ENCODE results near the gene TMC3. TPM values are rescaled to one million over a fixed set of nuclear protein-coding genes. Genes with fewer than 3 reads are reported as not detected.

Gene TMC3
- total and polyA plus RNA-seq, 10 donors: not detected

- Histone ChIP-seq H3K4me3 (no peak overlapping the region), H3K9me3 (no peaks in the 10 kb centered on the region), H3K36me3 (peaks cover 7 to 96% (median 66%) of the 10 kb centered on the region in 6 donors), H3K27me3 (replicated peaks in 1 of 7) (no peaks in the 10 kb centered on the region), H3K4me1 (peaks cover 34 to 99% (median 59%) of the 10 kb centered on the region in 6 donors), H3K27ac (peak overlapping the region in 6 of 8 donors; percentile 2 to 98 (median 81))
- no peak for DNase-seq
- TF ChIP-seq POLR2AphosphoS5 (IDR thresholded peaks at IDR 0.05) (peak in 1 of 3 donors; percentile 81), POLR2A (IDR thresholded peaks at IDR 0.05) (no peak)
- TF ChIP-seq, protein P1, sequence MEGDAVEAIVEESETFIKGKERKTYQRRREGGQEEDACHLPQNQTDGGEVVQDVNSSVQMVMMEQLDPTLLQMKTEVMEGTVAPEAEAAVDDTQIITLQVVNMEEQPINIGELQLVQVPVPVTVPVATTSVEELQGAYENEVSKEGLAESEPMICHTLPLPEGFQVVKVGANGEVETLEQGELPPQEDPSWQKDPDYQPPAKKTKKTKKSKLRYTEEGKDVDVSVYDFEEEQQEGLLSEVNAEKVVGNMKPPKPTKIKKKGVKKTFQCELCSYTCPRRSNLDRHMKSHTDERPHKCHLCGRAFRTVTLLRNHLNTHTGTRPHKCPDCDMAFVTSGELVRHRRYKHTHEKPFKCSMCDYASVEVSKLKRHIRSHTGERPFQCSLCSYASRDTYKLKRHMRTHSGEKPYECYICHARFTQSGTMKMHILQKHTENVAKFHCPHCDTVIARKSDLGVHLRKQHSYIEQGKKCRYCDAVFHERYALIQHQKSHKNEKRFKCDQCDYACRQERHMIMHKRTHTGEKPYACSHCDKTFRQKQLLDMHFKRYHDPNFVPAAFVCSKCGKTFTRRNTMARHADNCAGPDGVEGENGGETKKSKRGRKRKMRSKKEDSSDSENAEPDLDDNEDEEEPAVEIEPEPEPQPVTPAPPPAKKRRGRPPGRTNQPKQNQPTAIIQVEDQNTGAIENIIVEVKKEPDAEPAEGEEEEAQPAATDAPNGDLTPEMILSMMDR (IDR thresholded peaks at IDR 0.05 in 8 of 11, conservative IDR thresholded peaks at IDR 0.05 in 3 of 11): no peak
- WGBS, 5 donors: 89 to 98% (median 94%) methylated on average over 8 of the region's 8 CpGs
- intact Hi-C loops (cut with DNase I; ENCODE audit: low total_unique reads): no loop called here
Measured at GRCh38 chr15:81309647-81310450, 64.2 kb downstream of the TMC3 start.

- intact Hi-C loops (cut with DNase I; ENCODE audit: low total_unique reads): no loop called here
- H3K4me1 ChIP-seq: peaks cover 44 to 99% (median 67%) of the 10 kb centered on the region in 6 donors
- no peak overlapping the region for H3K4me3 ChIP-seq
- no peaks in the 10 kb centered on the region for H3K27me3 ChIP-seq (replicated peaks in 1 of 7)
- WGBS, 5 donors: 88 to 98% (median 93%) methylated on average over 2 of the region's 2 CpGs
- TF ChIP-seq POLR2AphosphoS5 (IDR thresholded peaks at IDR 0.05) (peak in 2 of 3 donors; percentile 3 to 44), POLR2A (IDR thresholded peaks at IDR 0.05) (no peak)
- TF ChIP-seq, protein P1 (IDR thresholded peaks at IDR 0.05 in 8 of 11, conservative IDR thresholded peaks at IDR 0.05 in 3 of 11): no peak
- H3K9me3 ChIP-seq: no peaks in the 10 kb centered on the region
- no peak for DNase-seq
- H3K36me3 ChIP-seq: peaks cover 7 to 99% (median 74%) of the 10 kb centered on the region in 6 donors
- peak overlapping the region in 2 of 8 donors; percentile 86 to 98 for H3K27ac ChIP-seq
Measured at GRCh38 chr15:81308260-81308659, 65.8 kb downstream of the TMC3 start.

GRCh38 chr15:81304226-81304625 lies 69.8 kb downstream of the TMC3 start:
- Histone ChIP-seq H3K27me3 (replicated peaks in 1 of 7) (no peaks in the 10 kb centered on the region), H3K36me3 (peaks cover 7 to 100% (median 93%) of the 10 kb centered on the region in 6 donors), H3K4me3 (peak overlapping the region in 4 of 8 donors; percentile 8 to 87 (median 74)), H3K4me1 (peaks cover 41 to 99% (median 75%) of the 10 kb centered on the region in 6 donors), H3K9me3 (no peaks in the 10 kb centered on the region), H3K27ac (peak overlapping the region; percentile 7 to 98 (median 92))
- TF ChIP-seq POLR2A (IDR thresholded peaks at IDR 0.05) (no peak), POLR2AphosphoS5 (IDR thresholded peaks at IDR 0.05) (peak in 1 of 3 donors; percentile 82)
- TF ChIP-seq, protein P1 (IDR thresholded peaks at IDR 0.05 in 8 of 11, conservative IDR thresholded peaks at IDR 0.05 in 3 of 11): no peak
- intact Hi-C loops (cut with DNase I; ENCODE audit: low total_unique reads): no loop called here
- WGBS, 5 donors: 13 to 23% (median 17%) methylated on average over 5 of the region's 5 CpGs
- no peak for DNase-seq

Measured in spleen (tissue), 11 donors.